GM19239 (cell line): ENCODE results near the gene CENPX.

Experiments used
- DNase-seq: peaks from one replicate; pipeline ENCODE4 v3.0.0; 2011; ENCODE audit warnings: low spot score; ENCODE audit not compliant: insufficient read length
- FAIRE-seq: peaks from 2 replicates; lab custom pipeline; 2011; peaks lifted over from hg19 to GRCh38; lab: Jason Lieb, UNC

CENPX gene

DNA sequence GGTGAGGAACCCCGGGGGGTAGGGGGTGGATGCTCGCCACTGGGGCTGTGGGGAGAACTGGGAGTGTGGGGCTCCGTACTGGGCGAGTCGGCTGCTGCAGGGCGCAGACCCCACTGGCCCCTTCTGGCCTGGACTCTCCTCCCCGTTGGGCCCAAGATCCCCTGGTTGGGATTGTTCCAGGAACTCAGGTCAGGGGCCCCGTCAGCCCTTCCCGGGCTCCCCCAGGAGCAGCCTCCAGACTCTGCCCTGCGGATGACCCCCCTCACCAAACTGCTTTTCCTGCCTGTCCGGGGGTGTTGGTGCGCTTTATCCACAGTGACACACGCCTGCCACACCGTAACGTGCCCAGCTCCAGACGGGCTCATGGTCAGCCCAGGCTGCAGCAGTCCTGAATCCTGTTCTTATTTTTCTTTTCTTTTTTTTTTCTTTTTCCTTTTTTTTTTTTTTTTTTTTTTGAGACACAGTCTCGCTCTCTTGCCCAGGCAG is 21.1 kb downstream of the CENPX start:
- DNase-seq (no peak), FAIRE-seq (no peak)

DNA sequence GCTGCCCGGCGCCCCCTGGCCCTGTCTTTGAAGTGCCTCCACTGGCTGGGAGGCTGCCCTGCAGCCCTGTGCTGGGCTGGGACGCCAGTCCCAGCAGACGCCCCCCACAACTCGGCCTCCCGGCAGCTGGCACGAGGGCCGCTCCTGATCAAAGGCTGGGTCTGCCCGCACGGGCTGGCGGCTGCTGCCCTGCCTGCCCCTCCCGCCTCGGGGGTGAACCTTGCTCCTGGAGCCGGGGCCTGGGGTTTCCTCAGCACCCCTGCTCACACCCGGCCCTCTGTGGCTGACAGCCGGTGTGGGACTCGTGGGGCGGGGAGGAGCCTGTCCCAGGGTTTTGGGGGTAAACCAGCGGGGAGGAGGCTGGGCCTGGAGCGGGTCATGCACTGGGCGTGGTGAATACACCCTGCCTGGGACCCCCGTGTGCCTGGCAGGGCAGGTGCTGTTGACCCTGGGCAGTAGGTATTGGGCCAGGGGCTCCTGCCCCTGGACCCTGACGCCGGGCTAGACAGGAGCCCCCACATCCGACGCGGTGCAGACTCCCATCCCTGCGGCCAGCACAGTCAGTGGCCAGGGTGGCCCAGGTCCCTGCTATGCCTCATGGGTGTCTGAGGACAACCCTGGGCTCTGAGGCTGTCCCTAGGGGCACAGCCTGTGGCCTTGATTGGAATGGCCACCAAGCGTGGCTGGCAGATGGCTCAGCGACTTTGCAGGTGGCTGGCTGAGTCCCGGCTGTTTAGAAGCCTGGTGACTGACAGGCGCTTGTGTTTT is 21.7 kb downstream of the CENPX start:
- no peak for FAIRE-seq
- no peak for DNase-seq

DNA sequence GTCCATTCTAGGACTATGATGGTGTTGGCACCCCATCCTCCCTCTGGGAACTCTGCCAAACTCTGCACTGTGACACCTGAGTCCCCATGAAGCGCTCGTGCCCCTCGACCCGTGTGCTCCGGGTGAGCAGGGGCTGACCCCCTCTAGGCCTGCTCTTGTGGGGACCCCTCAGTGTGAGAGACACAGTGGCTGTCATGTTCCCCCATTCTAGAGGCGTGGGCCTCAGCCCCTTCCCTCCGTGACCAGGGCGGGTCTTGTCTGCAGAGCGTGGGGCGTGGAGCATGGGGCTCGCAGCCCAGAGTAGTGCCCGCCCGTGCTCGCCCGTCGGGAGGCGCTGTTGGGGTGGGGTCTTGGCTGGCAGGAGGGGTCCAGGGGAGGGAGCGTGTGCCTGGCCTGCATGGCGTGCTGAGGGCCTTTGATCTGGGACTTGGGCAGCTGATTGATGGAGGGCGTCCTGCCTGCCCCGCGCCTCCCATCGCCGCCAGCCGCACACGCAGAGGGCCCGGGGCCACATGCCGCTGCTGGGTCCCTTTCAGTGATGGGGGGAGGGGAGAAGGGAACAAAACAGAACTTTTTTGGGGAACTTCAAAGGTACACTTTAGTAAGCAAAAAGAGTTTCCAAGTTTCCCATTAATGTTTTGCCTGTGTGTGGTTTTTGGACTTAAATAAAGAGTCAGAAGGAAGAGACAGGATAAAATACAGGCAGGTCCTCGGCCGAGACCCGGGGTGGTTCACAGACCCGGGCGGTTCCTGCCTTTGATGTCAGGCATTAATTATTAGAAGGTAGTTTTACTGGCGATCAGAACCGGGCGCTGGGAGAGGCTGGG is 22.5 kb downstream of the CENPX start:
- no peak for DNase-seq

DNA sequence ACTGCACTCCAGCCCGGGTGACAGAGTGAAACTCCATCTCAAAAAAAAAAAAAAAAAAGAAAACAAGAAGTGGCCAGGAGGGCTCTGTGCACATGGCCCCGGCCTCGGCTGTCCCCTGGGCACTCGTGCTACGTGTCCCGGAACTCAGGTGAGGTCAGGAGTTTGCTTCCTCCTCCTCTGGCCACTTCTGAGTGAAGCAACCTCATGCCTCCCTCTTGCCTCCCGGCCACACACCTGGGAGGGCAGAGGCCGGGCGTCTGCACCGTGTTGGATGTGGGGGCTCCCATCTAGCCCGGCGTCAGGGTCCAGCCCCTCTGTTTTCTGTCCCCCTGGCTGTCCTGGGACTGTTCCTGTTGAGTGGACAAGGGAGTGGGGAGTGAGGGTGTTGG is 23.1 kb downstream of the CENPX start:
- DNase-seq (no peak), FAIRE-seq (no peak)

More for the DNA sequence above, 22.5 kb downstream of the CENPX start:
- FAIRE-seq: no peak

DNA sequence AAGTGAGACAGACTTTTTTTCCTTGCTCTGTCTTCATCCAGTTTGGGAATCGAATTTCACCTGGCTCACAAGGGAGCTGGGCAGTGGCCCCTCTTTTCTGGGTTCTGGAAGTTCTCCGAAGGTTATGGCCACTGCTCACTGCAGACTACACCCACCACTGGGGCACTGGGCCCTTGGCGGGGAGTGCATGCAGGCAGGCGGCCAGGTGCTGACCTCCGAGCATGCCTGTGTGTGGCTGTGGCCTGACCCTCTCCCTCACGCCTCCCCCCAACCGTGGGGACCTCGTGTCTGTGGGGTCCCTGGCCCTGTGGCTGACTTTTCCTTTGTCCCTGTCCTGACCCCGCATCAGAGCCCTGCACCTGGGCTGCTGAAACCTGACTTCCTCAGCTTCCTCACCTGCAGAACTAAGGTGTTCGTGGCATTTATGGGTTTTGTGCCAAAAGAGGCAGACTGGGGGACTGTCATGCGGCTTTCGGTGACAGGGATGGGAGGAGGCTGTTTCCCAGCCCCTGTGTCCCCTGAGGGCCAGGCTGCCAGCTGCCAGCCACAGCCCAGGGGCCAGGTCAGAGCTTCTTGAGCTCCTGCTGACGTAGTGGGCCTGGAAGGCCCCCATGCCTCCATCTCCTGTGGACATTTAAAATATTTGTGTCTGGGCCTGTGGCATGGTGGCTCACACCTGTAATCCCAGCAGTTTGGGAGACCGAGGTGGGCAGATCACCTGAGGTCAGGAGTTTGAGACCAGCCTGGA is 23.8 kb downstream of the CENPX start:
- DNase-seq (no peak), FAIRE-seq (no peak)

DNA sequence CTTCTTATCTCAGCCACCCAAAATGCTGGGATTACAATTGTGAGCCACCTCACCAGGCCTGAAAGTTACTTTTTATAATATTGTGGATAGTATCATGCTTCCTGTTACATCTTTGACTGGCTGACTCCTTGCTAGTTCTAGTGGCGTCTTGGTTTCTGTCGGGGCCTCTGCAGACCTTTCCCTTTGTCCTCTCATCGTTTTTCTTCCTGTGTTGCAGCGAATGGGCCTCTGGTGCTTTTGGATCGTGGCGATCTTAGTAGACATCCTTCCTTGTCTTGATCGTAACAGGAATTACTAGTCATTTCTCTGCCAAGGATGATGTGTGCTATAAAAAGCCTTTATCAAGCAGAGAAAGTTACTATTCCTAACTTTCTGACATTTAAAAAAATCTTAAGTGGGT is 24.5 kb downstream of the CENPX start:
- FAIRE-seq (no peak), DNase-seq (no peak)

DNA sequence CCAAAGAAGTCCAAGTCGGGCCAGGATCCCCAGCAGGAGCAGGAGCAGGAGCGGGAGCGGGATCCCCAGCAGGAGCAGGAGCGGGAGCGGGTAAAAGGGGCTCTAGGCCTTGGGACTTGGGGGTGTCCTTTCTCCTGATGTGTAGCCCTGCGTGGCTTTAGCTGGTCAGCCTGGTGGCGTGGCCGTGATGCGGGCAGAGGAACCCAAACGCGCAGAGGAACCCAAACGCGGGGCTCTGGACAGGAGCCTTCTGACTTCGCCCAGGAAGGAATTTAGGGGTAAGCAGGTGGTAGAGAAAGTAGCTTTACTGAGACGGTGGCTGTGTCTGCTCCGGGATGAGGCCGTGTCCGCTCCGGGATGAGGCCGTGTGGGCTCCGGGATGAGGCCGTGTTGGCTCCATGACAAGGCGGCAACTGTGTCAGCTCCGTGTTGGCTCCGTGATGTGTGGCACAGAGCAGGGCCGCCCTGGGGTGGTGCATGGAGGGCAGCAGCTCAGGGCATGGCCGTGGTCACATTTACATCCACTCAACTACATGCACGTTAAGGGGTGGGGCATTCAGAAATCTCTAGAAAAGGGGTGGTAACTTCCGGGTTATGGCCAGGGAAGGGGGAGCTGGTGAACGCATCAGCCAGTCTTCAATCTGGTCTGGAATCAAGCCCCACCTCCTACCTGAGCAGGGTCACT is 25.8 kb downstream of the CENPX start:
- no peak for FAIRE-seq
- no peak for DNase-seq

DNA sequence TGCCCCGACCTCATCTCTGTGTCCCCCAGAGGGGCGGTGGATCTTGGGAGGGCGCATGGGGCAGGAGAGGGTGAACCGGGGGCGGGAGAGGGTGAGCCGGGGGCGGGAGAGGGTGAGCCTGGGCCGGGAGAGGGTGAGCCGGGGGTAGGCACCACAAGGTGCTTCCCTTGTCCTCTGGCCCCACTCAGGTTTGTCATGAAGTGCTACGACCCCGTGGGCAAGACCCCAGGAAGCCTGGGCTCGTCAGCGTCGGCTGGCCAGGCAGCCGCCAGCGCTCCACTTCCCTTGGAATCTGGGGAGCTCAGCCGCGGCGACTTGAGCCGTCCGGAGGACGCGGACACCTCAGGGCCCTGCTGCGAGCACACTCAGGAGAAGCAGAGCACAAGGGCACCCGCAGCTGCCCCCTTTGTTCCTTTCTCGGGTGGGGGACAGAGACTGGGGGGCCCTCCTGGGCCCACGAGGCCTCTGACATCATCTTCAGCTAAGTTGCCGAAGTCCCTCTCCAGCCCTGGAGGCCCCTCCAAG is 26.4 kb downstream of the CENPX start:
- FAIRE-seq: no peak

DNA sequence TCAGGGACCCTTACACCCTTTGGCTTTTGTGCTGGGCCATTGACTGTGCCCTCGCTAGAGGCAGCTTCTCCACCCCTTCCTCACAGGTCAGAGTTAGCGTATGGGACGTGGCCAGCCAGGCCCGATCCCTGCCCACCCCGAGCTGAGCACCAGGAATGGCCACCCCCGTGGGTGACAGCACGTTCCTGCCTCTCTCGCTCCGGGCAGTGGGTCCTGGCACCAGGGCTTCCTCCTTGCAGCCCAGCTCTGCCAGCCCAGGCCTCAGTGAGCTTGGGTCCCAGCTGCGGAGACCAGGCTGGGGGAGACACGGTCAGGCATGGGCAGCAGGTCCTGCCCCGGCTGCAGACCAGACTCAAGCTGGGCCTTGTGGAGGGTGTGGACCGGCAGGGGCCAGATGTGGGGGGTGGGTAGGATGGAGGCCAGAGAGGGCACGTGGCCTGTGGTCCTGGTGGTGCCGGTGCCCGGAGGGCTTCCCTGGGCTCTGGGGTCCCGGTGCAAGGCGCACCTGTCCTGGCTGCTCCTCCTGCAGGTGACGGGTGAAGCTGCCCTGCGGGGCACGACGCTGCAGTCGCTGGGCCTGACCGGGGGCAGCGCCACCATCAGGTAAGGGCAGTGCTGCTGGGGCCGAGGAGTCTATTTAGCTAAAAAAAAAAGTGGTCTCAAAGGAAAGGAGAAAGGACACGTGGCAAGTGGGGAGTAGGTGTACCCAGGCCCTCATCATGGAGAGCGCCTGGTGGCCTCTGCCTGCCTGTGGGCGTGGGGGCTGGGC is 27.0 kb downstream of the CENPX start:
- FAIRE-seq (no peak), DNase-seq (no peak)

More for the DNA sequence above, 26.4 kb downstream of the CENPX start:
- no peak for DNase-seq

DNA sequence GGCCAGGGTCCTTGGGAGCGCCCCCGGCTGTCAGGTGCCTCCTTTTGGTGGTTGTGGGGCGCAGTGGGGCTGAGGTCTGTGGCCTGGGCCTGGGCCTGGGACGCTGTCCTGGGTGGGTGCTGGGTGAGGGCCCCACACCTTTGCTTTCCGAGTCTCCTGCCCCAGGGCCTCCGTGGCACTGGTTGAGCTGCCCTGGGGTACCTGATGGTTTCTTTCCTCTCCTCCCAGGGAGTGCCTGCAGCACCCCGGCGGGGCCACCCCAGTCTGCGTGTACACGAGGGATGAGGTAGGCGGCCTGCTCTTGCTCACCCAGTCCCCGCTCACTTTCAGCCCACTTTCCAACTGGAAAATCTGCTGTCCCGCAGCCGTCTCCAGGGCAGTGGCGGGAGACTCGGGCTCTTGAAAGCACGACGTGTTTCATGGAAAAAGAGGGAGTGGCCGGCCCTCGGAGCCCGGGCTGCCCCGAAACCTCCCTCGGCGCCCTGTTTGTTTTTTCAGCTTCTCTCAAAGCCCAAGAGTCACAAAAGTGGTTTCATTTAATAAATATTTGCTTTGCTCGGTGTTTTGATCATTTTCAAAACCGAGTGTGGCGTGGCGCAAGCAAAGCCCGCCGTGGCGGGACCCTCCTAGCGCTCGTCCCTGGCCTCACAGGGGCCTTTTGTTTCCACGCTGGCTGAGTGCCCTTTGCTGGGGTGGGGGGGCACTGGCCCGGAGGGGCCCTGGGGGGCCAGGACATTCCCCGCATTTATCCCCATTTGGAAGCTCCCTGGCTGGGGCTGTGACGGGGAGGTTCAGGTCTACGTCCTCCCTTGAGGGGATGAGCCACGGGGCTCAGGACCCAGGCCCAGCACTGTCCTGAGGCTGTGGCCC is 27.9 kb downstream of the CENPX start:
- DNase-seq: no peak

DNA sequence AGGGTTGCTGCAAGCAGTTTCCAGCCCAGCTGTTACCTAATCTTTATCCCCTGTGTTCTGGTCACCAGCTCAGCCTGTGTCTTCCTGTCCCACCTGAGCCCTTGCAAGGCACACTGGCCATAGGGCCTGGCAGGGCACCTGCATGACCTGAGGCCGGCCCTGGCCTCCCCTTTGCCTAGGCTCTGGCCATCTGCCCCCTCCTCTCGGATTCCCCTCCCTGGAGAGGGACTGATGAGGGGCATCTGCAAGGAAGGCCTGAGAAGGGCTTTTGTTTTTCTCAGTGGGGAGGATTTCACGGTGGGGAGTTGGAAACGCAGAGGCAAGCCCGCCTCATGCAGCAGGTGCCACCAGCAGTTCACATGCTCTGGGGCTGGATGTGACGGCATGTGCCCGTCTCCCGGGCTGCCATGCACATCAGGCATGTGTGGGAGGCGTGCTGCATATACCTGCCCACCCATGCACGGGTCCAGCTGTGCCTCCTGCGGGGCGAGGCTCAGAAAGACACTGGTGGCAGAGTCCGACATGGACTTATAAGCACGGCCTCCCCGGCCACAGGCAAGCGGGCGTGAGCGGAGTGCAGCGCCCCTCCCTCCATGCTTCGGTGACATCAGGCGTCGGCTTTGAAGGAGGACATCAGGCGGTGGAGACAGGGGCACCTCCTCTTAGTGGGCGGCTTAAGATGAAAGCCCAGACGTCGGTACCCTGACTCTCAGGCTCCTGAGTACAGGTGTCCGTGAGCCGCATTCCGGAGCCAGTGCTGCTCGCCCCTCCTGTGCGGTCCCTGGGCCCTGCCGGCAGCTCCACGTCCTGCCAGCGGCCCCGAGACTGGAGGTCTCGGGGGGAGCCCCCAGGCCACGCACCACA is 28.7 kb downstream of the CENPX start:
- DNase-seq: no peak
- no peak for FAIRE-seq

More for the DNA sequence above, 27.9 kb downstream of the CENPX start:
- FAIRE-seq: no peak

DNA sequence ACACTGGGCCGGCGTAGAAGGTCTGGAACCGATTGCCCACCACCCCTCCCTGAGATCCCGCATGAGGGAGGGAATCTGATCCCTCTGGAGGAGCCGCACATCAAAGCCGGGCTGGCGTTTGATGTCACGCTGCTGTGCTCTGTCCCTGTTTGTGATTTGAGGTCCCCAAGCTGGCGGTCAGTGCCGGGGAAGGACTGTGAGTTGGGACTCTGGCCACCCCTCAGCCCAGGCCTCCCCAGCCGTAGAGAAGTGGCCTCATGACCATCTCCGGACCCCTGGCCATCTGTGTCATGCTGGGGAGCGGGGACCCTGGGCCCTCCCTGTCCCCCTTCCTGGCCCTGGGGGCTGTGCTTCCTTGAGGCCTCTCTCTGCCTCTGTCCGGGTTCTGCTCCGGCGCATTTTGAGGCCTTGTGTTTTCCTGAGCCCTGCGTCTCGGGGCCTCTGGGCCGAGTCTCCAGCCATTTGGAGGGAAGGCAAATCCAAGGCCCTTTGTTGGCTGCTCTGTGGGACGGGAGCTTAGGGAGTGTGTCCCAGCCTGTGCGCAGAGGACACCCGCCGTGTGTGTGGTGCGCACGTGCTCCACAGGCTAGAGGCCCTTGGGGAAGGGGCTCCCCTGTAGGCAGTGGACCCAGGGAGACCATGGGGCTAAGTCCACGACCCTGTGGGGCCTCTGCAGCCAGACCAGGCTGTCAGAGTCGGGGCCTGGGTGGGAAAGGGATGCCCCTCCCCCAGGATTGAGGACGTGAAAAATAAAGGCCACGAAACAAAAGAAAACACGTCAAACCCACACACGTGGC is 30.2 kb downstream of the CENPX start:
- DNase-seq (no peak), FAIRE-seq (no peak)

DNA sequence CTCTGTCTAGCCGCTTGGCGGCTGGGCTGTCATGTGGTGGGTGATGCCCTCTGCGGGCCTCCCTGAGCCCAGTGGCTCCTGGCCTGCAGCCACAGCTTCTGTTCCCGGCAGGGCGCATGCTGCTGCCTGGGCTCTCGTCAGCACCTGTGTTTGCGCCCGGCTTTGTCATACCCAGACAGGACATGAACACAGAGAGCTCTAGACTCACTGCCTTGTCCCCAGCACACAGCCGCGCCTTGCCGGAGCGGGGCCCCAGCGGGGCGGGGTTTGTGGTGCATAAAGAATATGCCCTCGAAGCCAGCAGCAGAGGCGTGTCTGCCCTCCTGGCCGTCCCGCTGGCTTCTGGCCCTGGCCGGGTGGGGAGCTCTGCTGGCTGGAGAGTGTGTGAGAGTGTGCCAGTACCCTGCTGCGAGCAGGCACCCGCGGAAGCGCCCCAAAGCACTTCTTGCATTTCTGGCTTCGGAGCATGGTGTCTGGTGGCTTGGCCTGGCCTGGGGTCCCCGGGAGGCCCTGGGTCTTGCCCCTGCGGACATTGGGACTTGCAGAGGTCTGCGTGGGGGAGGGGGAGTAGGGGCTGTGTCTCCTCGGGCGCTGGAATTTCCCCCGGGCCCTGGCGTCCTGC is 30.9 kb downstream of the CENPX start:
- DNase-seq (no peak), FAIRE-seq (no peak)

DNA sequence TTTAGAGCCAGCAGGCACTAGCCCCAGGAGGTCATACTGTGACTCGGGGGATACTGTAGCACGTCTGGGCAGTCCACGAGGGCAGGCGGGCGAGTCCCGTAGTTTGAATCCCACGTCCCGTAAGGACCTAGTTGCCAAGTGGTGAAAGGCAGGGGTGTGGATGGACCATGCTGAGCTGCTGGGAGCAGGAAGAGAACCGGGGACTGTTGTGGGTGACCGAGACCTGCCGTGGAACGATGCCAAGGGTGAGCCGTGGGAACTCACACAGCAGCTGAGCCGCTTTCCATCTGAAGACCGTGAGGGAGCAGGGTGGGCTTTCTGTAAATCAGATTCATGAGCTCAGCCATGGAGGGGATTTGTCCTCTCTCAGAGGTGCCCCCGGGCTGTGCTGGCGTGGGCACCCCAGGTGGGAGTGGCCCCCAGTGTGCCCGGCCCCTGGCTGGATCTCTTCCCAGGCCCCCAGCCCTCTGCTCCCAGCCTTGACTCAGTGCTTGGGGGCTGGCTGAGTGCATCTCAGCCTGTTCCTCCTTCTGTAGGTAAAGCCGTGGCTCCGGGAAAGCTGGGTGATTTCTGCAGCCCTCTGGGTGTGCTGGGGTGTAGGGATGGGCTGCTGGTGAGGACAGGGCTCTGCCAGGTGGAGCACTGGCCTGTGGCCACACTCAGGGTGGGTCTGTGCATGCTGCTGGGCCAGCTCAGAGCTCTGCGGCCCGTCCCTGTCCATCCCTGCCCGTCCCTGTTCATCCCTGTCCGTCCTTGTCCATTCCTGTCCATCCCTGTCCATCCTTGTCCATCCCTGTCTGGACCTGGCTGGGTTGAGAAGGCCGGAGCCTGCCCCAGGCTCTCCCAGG is 31.6 kb downstream of the CENPX start:
- FAIRE-seq (no peak), DNase-seq (no peak)

DNA sequence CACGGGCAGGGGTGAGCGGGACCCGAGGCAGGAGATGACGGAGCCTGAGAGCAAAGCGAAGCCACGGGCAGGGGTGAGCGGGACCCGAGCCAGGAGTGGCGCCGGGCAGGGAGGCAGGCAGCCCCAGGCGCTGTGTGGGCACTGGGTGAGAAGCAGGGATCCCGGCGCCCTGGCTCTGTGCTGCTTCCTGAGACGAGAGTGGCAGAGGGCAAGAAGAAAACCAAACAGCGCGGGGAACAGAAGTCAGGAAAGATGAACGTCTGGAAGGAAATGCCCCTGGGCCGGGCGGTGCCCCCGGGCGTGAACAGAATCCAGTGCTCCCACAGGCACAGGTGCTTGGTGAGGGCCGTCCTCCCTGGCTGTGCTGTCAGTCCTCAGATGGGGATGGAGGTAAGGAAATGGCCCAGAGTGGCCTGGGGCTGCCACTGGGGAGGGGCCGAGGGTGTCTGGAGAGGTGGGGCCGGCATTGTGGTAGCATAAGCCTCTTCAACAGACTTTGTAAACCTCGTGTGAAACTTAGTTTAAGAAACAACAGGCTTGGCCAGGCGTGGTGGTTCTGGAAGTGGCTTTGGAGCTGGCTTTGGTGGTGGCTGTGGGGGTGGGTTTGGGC is 35.4 kb downstream of the CENPX start:
- FAIRE-seq: no peak
- no peak for DNase-seq
